Renal cortical epithelial cell (primary cell): ENCODE data around the gene BRCA1. TPM values are rescaled to one million over a fixed set of nuclear protein-coding genes. Genes with fewer than 3 reads are reported as not detected.

ENCODE experiments used
- DNase-seq: peaks from one replicate; pipeline ENCODE4 v3.0.0-alpha.2; 2011; ENCODE audit warnings: low read depth
- total RNA-seq: library from RNA; depleted of rRNA; stranded (reverse); fragments of >200 nt; gene quantifications from 2 replicates; pipeline ENCODE4 v1.2.3, GENCODE V29; 2014

BRCA1 gene
- total RNA-seq, 1 donor from 2014 or later, result 8.8 TPM

- DNase-seq, result no peak
These were observed 99.9 kb downstream of the BRCA1 start for GRCh38 chr17:43025290-43025657.

GRCh38 chr17:43024407-43025289 is 100.5 kb downstream of the BRCA1 start, which contains the start of gene RND2:
RND2 (plus strand) TSS chr17:43025231; CDS start chr17:43025348, 117 bp downstream.
- DNase-seq, result peak; percentile 85

GRCh38 chr17:43021741-43022512 is 103.2 kb downstream of the BRCA1 start, which contains the start of gene VAT1:
VAT1 (minus strand) TSS chr17:43022385; CDS start chr17:43022322, 63 bp downstream.
- DNase-seq, result peak; percentile 47

- peak; percentile 49 for DNase-seq
These were observed 104.1 kb downstream of the BRCA1 start for GRCh38 chr17:43020789-43021740.

GRCh38 chr17:43020030-43020621 is 105.0 kb downstream of the BRCA1 start:
- DNase-seq, result no peak

GRCh38 chr17:43019418-43019817 is 105.7 kb downstream of the BRCA1 start:
- no peak for DNase-seq

- DNase-seq, result no peak
These were observed 106.2 kb downstream of the BRCA1 start for GRCh38 chr17:43018932-43019331.

- DNase-seq, result no peak
These were observed 106.9 kb downstream of the BRCA1 start for GRCh38 chr17:43018008-43018853.

- DNase-seq, result no peak
These were observed 108.9 kb downstream of the BRCA1 start for GRCh38 chr17:43016216-43016615.

GRCh38 chr17:43015579-43015978 is 109.6 kb downstream of the BRCA1 start:
- DNase-seq, result no peak

GRCh38 chr17:43014649-43015542 is 110.3 kb downstream of the BRCA1 start:
- DNase-seq, result no peak

- no peak for DNase-seq
These were observed 111.0 kb downstream of the BRCA1 start for GRCh38 chr17:43014020-43014648.

- no peak for DNase-seq
These were observed 111.9 kb downstream of the BRCA1 start for GRCh38 chr17:43013296-43013695.

- no peak for DNase-seq
These were observed 113.3 kb downstream of the BRCA1 start for GRCh38 chr17:43011728-43012472.

GRCh38 chr17:43010667-43011308 is 114.4 kb downstream of the BRCA1 start:
- no peak for DNase-seq

- DNase-seq, result peak; percentile 80
These were observed 118.3 kb downstream of the BRCA1 start, which contains the start of gene IFI35 for GRCh38 chr17:43006639-43007551. IFI35 (plus strand) TSS chr17:43006784; CDS start chr17:43006948, 164 bp downstream.
